B cell (primary cell): ENCODE data around the gene CHRNA4. TPM values are rescaled to one million over a fixed set of nuclear protein-coding genes. Genes with fewer than 3 reads are reported as not detected.
"Not testable (repeated sequence)": the region's sequence is repeated elsewhere in the genome, so short reads cannot be mapped to it uniquely, and the experiment has no call there.

Source experiments
- ATAC-seq: fragments of 200-7000 bp; cut with Tn5 transposase; one replicate; pipeline ENCODE4 v1.10.0; 2021; ENCODE audit warnings: low read depth, mild to moderate bottlenecking, moderate number of reproducible peaks, moderate library complexity
- CTCF ChIA-PET: fragments of 350-600 bp; sonication (Branson Sonifier 250); formaldehyde crosslinking; loops from one replicate; lab custom pipeline; 2021; ENCODE audit warnings: antibody characterized with exemption, inconsistent platforms; lab: Charles Lee
- POLR2A ChIA-PET: fragments of 350-600 bp; sonication (Branson Sonifier 250); formaldehyde crosslinking; loops from one replicate; lab custom pipeline; 2021; ENCODE audit warnings: antibody characterized with exemption; lab: Charles Lee
- DNase-seq: peaks from one replicate; pipeline ENCODE4 v3.0.0; 2013
- H2AFZ ChIP-seq: 2 replicates; pipeline ENCODE4 v1.6.1; 2012; ENCODE audit warnings: mild to moderate bottlenecking, low read depth, low read length; ENCODE audit not compliant: insufficient read depth, poor library complexity, severe bottlenecking
- H3K27ac ChIP-seq, 2 donors: 1 replicate in 1 of 2; 2 replicates in 1 of 2; pipeline ENCODE4 v1.5.1; 2012 to 2013; ENCODE audit warnings: low read length in 2 of 2, mild to moderate bottlenecking in 2 of 2, moderate library complexity in 1 of 2
- H3K27me3 ChIP-seq, 4 experiments: fragments of 200-600 bp in 1 of 4; sonication (generic) in 1 of 4; replicated peaks in 1 of 4; 1 replicate in 2 of 4; 2 replicates in 2 of 4; pipeline versions ENCODE4 v1.6.1 to v1.7.0; 2013 to 2016; ENCODE audit warnings: low read length in 3 of 4, mild to moderate bottlenecking in 2 of 4, mixed read lengths in 1 of 4, moderate library complexity in 1 of 4; ENCODE audit not compliant: insufficient read depth in 4 of 4, control insufficient read depth in 3 of 4; ENCODE audit errors: control extremely low read depth in 1 of 4
- H3K36me3 ChIP-seq, 2 experiments: replicated peaks in 1 of 2; 1 replicate in 1 of 2; 2 replicates in 1 of 2; pipeline versions ENCODE4 v1.6.1 to v1.7.1; 2013; ENCODE audit warnings: low read length in 1 of 2; ENCODE audit not compliant: insufficient read depth in 2 of 2, control insufficient read depth in 1 of 2; ENCODE audit errors: control extremely low read depth in 1 of 2, extremely low read depth in 1 of 2
- H3K4me1 ChIP-seq, 2 donors: fragments of 200-600 bp in 1 of 2; sonication (generic) in 1 of 2; 1 replicate in 1 of 2; 2 replicates in 1 of 2; pipeline versions ENCODE4 v1.5.1 to v1.6.1; 2013 to 2017; ENCODE audit warnings: low read length in 2 of 2; ENCODE audit not compliant: control insufficient read depth in 2 of 2, insufficient read depth in 2 of 2
- H3K4me2 ChIP-seq: replicated peaks from 2 replicates; pipeline ENCODE3; 2012; ENCODE audit warnings: mild to moderate bottlenecking, low read depth, low read length; ENCODE audit not compliant: poor library complexity, severe bottlenecking
- H3K4me3 ChIP-seq, 5 experiments: fragments of 200-600 bp in 1 of 5; sonication (generic) in 1 of 5; 1 replicate in 3 of 5; 2 replicates in 2 of 5; pipeline versions ENCODE4 v1.5.1 to v1.7.0; 2011 to 2016; ENCODE audit warnings: low read length in 4 of 5, mild to moderate bottlenecking in 4 of 5, low read depth in 2 of 5, control low read depth in 1 of 5, moderate library complexity in 1 of 5; ENCODE audit not compliant: insufficient read depth in 1 of 5; ENCODE audit errors: control extremely low read depth in 1 of 5, extremely low read depth in 1 of 5
- H3K79me2 ChIP-seq: fragments of 200-600 bp; sonication (generic); one replicate; pipeline ENCODE4 v1.6.0; 2016; ENCODE audit warnings: low read length; ENCODE audit not compliant: control insufficient read depth, insufficient read depth
- H3K9ac ChIP-seq: fragments of 200-600 bp; sonication (generic); 2 replicates; pipeline ENCODE4 v1.6.1; 2017; ENCODE audit warnings: mild to moderate bottlenecking, low read length, moderate library complexity
- H3K9me3 ChIP-seq, 3 donors: one replicate each; pipeline versions ENCODE4 v1.6.1 to v1.7.1; 2013; ENCODE audit warnings: low read length in 2 of 3; ENCODE audit not compliant: control insufficient read depth in 2 of 3, insufficient read depth in 1 of 3; ENCODE audit errors: control extremely low read depth in 1 of 3
- H4K20me1 ChIP-seq: 2 replicates; pipeline ENCODE4 v1.6.0; 2012; ENCODE audit warnings: mild to moderate bottlenecking, low read length; ENCODE audit not compliant: insufficient read depth, control insufficient read depth, poor library complexity, severe bottlenecking
- H3K27ac Mint-ChIP-seq: one replicate; pipeline ENCODE4 v1.8.0; 2021; ENCODE audit warnings: mixed read lengths
- H3K27me3 Mint-ChIP-seq: one replicate; pipeline ENCODE4 v1.8.0; 2021; ENCODE audit warnings: mixed read lengths
- H3K4me1 Mint-ChIP-seq: one replicate; pipeline ENCODE4 v1.8.0; 2021; ENCODE audit warnings: mixed read lengths
- H3K4me3 Mint-ChIP-seq: one replicate; pipeline ENCODE4 v1.8.0; 2021; ENCODE audit warnings: mixed read lengths
- H3K9me3 Mint-ChIP-seq: one replicate; pipeline ENCODE4 v1.8.0; 2022; ENCODE audit warnings: mixed read lengths; ENCODE audit not compliant: insufficient read depth
- EZH2 ChIP-seq: IDR thresholded peaks from 2 replicates; pipeline ENCODE4 v1.6.1; 2012; ENCODE audit warnings: borderline replicate concordance, low read depth, mild to moderate bottlenecking, moderate library complexity, low read length; ENCODE audit not compliant: insufficient read depth, poor library complexity, severe bottlenecking
- WGBS: methylation state at CpG from one replicate; pipeline ENCODE4 v1.1.5; 2013; ENCODE audit warnings: missing lambda C conversion rate; ENCODE audit not compliant: insufficient coverage; 5-methylcytosine and 5-hydroxymethylcytosine counted together
- intact Hi-C: fragments of 100-400 bp; cut with micrococcal nuclease; formaldehyde crosslinking; loops from one replicate; pipeline ENCODE4 v1.10.0; 2022
- polyA plus RNA-seq: library from polyadenylated mRNA; depleted of rRNA; stranded (reverse); fragments of >200 nt; gene quantifications from 2 replicates; pipeline ENCODE4 v1.2.3, GENCODE V29; 2012
- total RNA-seq, 2 donors: library from RNA; stranded (reverse); fragments of 120-200 nt in 1 of 2; gene quantifications; 1 replicate in 1 of 2; 2 replicates in 1 of 2; pipeline versions ENCODE4 v1.2.3 to v1.2.4, GENCODE V29; 2013 to 2022
- TF ChIP-seq, protein P1 (sequence below): fragments of 200-600 bp; IDR thresholded peaks from one replicate; pipeline ENCODE4 v1.8.0; 2022; ENCODE audit warnings: antibody characterized with exemption, mild to moderate bottlenecking

The CHRNA4 gene
- total and polyA plus RNA-seq, 2 donors (not counting 1 experiment from before 2014, with no cell fraction given) = not detected

DNA sequence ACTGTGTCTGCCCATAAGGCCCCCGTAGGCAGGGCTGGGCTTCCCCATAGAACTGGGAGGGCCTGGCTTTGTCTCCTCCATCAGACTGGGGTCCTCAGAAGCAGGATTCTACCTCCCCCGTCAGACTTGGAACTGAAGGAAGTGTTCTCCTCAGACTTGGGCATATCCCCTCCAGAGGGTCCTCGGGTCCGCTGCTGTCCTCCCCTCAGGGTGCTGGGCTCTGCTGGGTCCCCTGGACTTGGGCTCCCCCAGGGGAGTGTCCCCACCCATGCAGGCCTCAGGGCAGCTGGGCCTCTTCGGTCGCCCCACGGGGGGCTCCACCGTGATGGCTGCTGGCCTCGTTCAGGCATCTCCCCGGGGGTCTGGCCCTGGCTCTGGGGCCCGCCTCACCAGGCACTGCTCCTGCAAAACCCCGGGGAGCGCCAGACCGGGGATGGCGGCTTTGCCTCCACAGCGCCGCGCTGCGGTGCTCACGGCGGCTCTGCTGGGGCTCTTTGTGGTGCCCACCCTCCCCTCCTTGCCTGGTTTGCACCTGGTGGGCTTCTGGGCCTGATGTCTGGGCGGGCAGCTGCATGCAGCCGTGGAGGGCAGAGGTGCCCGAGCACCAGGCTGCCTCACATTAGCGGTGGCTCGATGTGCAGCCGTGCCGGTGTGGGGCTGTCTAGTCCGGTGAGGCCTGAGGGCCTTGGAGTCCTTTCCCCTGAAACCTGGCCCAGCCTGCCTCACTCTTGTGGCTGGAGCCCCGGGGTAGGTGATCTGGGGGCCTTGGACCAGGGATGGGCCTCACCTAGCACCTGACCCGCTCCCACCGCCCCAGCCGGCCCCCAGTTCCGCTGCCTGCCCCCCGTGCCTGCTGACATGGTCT lies 54.2 kb downstream of the CHRNA4 start:
- Histone ChIP-seq H3K36me3 (no peaks in the 10 kb centered on the region), H3K27me3 (peaks cover 0 to 10% (median 1%) of the 10 kb centered on the region in 4 experiments), H3K4me2 (no peak overlapping the region), H3K4me3 (no peak overlapping the region), H3K27ac (no peak overlapping the region), H3K9ac (no peak overlapping the region), H3K9me3 (peaks cover 0 to 22% (median 0%) of the 10 kb centered on the region in 3 donors), H3K79me2 (no peaks in the 10 kb centered on the region), H4K20me1 (no peaks in the 10 kb centered on the region), H3K4me1 (no peaks in the 10 kb centered on the region), H2AFZ (no peak overlapping the region)
- intact Hi-C loops = no loop called here
- ChIA-PET CTCF (no interaction called here), POLR2A (no interaction called here)
- no peak overlapping the region for H3K27ac Mint-ChIP-seq
- no peaks in the 10 kb centered on the region for H3K9me3 Mint-ChIP-seq
- TF ChIP-seq, protein P1, sequence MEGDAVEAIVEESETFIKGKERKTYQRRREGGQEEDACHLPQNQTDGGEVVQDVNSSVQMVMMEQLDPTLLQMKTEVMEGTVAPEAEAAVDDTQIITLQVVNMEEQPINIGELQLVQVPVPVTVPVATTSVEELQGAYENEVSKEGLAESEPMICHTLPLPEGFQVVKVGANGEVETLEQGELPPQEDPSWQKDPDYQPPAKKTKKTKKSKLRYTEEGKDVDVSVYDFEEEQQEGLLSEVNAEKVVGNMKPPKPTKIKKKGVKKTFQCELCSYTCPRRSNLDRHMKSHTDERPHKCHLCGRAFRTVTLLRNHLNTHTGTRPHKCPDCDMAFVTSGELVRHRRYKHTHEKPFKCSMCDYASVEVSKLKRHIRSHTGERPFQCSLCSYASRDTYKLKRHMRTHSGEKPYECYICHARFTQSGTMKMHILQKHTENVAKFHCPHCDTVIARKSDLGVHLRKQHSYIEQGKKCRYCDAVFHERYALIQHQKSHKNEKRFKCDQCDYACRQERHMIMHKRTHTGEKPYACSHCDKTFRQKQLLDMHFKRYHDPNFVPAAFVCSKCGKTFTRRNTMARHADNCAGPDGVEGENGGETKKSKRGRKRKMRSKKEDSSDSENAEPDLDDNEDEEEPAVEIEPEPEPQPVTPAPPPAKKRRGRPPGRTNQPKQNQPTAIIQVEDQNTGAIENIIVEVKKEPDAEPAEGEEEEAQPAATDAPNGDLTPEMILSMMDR = no peak
- no peak for TF ChIP-seq EZH2
- WGBS = 88% methylated on average over 35 of the region's 35 CpGs
- H3K4me3 Mint-ChIP-seq = no peak overlapping the region
- DNase-seq = no peak
- H3K4me1 Mint-ChIP-seq = no peaks in the 10 kb centered on the region
- no peak for ATAC-seq
- peaks cover 5% of the 10 kb centered on the region for H3K27me3 Mint-ChIP-seq

DNA sequence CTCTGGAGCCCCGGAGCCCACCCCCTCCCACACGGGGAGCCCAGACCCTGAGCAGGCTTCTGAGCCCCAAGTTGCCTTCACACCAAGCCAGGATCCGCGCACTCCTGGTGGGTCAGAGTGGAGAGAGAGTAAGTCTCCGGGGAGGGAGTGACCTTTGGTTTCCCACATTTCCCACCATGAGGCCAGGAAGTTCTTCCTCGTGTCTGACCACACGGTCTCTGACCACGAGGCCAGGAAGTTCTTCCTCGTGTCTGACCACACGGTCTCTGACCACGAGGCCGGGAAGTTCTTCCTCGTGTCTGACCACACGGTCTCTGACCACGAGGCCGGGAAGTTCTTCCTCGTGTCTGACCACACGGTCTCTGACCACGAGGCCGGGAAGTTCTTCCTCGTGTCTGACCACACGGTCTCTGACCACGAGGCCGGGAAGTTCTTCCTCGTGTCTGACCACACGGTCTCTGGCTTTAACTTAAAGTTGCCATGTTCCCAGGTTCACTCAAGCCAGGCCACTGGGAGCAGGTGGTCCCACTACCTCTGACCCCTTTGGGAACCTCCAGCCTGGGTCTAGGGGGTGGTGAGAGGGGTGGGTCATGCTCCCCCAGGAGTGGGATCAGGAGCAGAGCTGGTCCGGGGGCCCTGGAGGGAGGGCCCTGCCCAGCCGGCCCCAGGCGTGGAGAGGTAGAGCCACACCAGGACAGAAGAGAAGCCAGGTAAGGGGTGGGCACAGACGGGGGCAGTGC lies 55.0 kb downstream of the CHRNA4 start:
- CTCF ChIA-PET, intact Hi-C loops, POLR2A ChIA-PET, H3K4me2 ChIP-seq, H3K27ac Mint-ChIP-seq, H3K36me3 ChIP-seq, H3K4me3 Mint-ChIP-seq, H2AFZ ChIP-seq, H3K27ac ChIP-seq, H3K27me3 ChIP-seq, H3K4me1 Mint-ChIP-seq, H4K20me1 ChIP-seq, H3K9ac ChIP-seq, ATAC-seq, H3K79me2 ChIP-seq, H3K4me1 ChIP-seq, H3K9me3 Mint-ChIP-seq, H3K4me3 ChIP-seq, DNase-seq: not testable (repeated sequence)
- H3K27me3 Mint-ChIP-seq = peaks cover 11% of the 10 kb centered on the region
- peaks cover 0 to 22% (median 4%) of the 10 kb centered on the region in 3 donors for H3K9me3 ChIP-seq
- WGBS = 86% methylated on average over 7 of the region's 30 CpGs
